CD4-positive, alpha-beta T cell treated with Interleukin-17A for 4 hours (primary cell): Measurements from ENCODE around the gene FGFR3.

Experiments
- DNase-seq: peaks from one replicate; pipeline ENCODE4 v3.0.0-alpha.2; 2020; ENCODE audit warnings: mixed read lengths

The FGFR3 gene

DNA sequence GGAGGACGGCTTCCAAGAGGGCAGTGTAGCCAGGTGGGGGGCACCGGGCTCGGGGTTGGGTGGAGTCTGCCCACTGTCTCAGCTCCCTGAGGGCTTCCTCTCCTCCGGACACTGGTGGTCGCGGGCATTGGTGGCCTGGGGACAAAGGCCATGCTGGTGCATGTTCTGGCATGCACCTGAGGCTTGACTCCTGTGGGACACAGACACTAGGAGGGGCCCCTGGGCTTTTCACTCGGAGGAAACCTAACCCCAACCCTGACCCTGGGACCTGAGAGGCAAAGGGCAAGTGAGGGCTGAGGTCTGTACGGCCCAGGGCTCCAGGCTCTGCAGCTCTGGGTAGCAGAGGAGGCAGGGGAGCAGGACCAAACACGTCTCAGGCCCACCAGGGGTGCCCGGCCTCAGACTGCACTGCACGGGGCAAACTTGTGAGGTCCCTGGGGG lies 22.3 kb upstream of the FGFR3 start:
- DNase-seq = no peak

DNA sequence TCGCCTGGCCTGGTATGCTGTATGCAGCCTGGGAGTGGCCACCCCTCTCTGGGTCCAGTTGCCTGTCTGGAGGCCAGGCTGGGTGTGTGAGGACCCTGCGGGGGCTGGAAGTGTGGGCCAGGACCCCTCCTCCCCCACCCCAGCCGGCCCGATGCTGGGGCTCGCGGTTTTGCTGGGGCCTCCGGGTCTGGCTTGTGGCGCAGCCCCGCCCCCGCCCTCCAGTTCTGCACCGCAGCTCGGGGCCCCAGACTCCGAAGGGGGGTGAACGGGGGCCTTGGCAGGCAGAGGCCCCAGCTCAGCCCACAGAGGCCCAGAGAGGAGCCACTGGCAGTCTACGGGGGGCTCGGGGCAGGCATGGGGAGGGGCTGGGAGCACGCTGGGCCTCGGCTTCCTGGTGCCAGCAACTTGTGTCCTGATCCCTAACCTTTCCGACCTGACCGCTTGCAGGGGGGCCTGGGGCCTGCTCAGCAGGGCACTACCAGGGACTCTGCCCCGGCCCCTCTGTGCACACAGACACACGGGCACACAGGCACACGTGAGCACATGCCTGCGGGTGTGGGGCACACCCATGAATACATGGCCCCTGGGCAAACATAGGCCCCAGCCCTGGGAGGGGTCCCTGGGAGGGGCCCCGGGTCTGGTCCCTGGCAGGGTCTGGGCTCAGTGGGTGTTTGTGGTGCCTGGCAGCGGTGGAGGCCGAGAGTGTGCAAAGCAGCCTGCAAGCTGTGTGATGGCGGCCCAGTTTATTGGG lies 21.4 kb upstream of the FGFR3 start:
- DNase-seq = no peak

DNA sequence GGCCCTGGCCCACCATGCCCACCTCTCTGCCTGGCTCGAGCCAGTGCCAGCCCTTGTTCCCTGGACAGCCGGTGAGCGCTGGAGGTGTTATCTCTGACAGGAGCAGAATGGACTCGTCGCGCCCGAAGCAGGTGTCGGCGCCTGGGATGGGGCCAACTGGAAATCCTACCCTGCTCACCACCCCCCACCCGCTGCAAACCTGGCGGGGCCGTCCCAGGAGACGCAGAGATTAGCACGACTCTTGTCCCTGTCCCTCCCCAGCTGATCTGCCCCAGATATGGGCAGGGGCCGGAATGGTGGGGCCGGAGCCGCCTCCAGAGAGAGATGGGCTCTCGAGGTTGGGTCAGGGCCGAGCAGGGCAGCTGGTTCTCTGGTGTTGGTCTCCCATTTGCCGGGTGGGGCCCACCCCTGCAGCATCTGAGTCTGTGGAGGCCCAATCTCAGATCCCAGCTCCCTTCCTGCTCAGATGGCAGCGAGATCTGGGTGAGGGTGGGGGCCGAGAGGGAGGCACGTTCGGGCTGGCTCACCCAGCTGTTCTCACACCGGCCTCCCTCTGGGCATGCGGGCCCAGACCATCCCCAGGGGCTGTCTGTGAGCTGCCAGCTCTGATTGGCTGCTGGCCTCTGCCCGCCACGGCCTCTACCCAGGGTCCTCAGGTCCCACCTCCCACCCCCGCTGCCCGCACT lies 20.1 kb upstream of the FGFR3 start:
- no peak for DNase-seq

DNA sequence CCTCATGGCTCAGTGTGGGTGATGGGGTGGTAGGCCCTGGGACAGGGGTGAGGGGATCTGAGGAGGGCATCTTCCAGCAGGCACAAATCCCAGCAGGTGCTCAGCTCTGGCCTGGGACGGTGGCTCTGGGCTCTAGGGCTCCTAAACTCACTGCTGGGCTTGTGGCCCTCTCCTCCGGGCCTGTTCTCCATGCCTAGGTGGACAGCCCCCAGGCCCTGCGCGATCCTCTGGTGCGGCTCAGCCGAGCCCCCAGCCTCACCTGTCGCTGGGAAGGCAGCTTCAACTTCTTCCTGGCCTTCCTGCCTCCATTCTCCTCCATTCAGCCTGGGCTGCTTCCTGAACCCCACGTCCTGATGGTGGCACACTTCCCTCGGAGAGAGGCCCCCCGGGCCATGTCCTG lies 19.3 kb upstream of the FGFR3 start:
- DNase-seq = no peak

DNA sequence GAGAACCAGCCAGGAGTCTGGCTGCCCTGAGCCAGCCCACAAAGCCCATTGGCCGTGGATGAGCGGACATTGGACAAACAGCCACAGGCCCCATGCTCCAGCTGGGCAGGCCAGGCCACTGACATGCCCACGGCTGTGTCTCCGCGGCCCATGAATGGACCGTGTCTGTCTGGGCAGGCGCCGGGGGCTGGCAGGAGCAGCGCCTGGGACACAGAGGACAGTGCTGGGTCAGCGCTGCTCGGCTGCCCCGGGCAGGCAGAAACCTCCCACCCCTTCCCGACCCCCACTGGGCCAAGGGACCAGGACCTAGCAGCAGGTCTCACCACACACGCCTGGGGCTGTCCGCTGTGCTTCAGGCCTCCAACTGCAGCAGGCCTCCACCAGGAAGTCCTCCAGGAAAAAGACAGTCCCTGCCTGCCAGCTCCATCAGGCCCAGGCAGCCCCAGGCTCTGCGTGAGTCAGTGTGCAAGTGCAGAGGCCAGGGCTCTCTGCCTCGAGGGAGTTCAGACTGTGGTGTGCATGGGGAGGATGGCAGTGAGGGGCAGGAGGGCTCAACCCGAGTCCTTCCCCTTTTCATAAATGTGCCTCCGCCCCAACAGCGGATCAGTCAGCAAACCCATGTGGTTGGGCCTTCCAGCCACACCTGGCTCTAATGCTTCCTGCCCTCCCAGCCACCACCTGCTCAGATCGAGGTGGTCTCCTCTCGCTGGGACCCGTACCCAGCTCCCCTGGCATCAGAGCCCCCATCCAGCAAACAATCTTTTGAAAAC lies 17.2 kb upstream of the FGFR3 start:
- DNase-seq = no peak

DNA sequence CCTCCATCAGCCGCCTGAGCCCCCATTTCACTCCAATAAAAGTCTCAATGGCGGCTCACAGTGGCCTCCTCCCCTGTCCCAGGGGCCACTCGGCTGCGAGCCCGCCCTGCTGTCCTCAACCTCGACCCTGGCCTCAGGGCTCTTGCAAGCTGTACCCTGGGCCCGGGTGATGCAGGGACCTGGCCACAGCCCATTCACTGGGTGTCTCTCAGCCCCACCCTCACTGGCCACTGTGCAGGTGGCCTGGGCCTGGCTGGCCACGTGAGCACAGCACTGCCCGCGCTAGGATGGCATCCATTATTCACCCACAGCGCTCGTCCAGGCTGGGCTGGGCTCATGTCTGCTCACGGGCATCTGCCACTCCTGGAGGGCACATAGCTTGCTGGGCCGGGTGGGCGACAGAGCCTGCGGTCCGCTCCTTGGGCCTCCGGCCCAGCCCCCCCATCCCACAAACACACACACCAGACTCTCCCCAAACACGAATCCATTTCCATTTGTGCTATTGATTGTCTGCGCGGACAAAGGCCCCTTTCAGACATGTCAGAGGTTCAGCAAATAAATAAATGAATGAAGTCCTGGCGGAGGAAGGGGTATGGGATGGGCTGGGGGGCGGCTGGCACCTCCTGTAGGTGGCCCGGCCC lies 16.5 kb upstream of the FGFR3 start:
- DNase-seq = no peak

DNA sequence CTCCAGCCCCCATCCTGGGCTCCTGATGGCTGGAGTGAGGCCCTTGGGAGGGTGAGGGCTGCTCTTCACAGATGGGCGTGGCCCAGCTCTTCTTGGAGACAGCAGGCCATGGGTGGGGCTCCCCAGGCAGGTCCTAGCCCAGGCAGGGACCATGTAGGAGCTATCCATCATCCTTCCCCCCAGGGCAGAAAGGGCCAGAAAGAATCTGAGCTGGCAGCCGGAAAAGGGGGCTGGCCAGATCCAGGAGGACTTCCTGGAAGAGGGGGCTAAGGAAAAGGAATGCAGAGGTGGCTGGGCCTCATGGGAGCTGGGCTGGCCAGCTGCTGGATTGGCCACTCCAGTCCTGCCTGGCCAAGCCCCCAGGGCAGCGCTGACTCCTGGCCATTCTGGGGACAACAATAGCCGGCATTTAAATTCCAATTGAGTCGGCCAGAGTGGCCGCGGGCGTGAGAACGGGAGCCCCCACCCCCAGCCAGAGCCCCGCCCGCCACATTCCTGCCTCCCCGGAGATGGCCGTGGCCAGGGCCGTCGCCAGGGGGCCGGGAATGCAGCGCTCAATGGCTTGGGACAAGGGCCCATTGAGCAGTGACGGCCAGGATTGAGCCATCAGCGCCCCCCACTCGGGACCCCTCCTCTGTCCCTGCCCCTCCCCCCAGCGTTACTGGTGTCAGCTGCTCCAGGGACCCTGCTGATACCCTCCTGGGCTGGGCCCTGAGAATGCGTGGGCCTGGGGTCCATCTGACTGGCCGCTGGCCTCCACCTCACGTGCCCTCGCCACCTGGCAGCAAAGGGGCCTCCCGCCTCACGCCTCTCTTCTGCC lies 15.1 kb upstream of the FGFR3 start:
- DNase-seq = no peak

DNA sequence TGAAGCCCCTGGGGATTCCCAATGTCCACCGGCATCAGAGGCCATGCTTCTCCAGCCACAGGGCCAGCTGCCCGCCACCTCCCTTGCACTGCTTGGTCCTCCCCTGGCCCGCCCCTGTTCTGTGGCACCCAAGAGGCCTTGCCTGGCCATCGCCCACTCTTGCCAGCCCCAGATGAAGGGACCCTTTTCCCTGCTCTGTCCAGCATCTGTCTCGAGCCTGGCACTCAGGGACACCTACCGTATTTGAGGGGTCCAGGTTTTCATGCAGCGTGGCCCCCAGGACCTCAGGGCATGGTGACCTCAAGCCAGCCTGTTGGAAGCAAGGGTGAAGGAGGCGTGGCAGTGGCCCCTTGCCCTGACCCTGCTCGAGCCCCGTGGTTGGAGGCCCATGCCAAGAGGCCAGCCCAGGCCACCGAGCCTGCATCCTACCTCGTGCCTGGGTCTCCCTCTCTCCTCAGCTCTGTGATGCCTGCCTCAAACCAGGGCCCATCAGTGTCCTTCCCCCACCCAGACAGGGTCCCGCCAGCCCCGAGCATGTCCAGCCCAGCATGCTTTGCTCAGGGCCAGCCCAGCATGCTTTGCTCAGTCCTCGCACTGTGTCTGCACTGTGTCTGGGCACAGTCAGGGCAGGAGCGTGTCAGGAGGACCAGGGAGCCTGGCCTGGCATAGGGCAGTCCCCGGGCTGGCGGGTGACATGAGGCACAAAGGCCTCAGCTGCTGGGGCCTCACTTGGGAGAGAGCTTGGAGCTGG lies 14.3 kb upstream of the FGFR3 start:
- DNase-seq = no peak

DNA sequence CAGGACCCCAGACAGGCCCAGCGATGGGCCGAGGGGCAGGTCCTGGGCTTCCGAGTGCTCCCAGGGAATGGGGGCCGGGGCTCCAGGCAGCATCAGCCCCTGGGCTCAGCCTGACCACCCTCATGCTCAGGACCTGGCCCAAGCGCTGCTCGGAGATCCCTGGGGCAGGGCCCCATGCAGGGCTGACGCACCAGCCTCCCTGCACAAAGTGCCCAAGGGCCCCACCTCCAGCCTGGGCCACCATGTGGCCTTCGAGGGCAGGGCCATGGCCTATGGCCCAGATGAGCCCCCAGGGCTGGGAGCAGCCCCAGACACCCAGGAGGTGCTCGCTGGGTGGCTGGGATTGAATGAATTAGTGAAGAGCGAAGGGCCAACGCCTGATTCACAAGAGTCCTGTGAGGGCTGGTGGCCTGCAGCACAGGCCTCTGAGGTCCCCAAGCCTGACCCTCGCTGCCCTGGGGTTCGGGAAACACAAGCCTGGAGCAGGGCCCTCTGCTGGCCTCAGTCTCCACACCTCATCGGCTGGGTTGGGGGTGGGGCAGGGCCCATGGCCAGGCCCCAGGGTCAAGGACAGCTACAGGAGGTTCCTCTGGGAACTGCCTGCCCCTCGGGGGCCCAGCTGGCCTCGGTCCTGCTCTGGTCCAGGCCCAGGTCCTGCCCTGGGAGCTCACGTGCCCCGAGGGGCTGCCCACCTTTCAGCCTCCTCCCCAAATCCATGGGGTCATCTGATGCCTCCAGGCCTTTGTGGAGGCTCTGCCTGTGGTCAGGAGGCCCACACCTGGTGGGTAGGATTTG lies 13.3 kb upstream of the FGFR3 start:
- no peak for DNase-seq

DNA sequence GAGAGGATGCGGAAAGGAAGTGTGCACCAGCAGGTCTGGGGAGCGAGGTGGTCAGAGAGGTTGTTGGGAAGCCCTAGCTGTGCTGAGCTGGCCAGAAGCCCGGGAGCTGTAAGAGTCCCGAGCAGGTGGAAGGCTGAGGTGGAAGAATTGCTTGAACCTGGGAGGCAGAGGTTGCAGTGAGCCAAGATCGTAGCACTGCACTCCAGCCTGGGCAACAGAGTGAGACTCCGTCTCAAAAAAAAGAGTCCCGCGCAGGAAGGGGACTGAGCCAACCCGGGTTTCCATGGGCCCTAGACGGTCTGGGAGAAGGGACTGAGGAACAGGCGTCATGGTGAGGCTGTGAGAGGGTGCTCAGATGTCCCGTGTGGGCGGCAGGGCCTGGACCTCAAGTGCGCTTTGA lies 12.7 kb upstream of the FGFR3 start:
- DNase-seq = no peak

DNA sequence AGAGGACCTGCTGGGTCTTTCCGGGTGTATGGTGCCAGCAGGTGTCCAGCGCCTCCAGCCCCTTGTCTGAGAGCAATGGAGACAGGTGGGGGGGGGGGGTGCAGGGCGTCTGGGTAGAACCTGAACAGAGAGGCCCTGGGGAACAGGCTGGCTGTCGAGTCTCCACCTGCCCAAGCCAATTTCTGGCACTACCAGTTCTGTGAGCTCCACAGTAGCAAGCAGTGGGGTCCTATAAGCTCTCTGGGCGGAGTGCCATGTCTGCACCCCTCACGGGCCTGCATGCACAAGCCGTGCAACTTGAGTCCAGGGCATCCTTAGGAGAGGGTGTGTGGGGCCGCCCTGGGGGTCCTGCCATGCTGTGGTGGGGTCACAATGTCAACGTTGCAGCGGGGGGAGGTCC lies 10.1 kb upstream of the FGFR3 start:
- DNase-seq = no peak

DNA sequence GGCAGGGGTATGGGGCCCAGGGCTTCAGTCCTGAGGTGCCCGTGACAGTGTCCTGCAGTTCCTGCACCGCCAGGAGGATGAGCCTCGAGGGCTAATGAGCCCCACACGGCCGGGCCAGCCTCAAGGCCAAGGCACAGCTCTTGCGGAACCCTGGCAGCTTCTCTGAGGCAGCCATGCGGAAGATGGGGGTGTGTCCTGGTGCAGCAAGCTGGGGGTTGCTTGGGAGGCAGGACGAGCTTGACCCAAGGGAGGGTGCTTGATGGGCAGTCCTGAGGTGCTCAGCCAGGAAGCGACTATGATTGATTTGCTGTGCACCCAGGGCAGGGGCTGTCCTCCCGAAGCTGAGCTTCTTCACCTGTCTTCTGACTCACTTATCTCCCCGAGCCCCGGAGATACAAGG lies 9.1 kb upstream of the FGFR3 start:
- DNase-seq = no peak

DNA sequence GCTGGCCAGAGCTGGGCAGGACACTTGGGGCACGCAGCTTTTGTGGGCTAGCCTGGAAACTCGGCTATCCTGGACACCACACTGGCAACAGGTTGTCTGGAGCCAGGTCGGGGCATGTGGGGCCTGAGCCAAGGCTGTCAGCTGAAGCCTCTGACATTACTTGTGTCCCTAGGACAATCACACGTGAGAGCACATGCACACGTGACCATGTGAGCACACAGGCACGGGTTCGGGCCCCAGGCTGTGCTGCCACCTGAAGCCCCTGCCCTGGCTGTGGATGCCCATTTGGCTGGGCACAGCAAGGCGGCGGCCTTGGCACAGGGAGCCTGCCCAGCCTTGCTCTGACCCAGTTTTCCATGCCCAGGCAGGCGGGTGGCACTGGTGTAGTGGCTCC lies 8.7 kb upstream of the FGFR3 start:
- no peak for DNase-seq

DNA sequence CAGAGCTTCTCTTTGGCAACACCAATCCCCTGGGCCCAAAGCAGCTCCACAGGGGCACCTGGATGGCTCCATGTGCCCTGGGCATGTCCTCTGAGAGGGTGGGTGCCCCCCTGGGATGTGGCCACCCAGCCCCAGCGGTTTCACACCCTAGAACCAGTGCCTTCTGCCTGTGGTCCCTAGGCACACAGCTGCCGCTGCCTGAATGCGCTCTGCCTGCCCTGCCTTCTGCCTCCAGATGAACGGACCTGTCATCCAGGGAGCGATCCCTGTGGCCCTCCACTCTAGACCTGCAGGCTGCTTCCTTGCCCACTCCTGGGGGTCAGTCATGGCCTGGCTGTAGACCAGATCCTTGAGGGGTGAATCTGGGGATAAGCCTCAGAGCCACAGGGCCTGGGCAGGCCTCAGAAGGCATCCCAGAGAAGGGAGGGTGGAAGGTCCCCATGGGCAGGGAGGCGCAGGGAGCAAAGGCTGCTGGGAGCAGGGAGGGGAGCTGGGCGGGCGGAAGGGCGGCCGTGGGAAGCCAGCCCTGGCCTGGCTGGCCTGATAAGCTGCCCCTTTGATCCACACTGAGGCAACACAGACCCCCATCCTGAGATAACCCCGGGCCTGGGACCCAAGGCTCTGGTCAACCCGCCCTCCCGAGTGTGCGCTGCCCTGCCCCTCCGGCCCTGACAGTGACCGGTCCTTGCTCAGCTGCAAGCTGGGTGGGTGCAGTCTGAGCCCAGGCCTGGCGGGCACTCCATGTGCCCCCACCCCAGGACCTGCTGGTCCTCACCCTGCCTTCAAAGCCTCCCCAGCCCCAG lies 8.1 kb upstream of the FGFR3 start:
- DNase-seq = no peak

DNA sequence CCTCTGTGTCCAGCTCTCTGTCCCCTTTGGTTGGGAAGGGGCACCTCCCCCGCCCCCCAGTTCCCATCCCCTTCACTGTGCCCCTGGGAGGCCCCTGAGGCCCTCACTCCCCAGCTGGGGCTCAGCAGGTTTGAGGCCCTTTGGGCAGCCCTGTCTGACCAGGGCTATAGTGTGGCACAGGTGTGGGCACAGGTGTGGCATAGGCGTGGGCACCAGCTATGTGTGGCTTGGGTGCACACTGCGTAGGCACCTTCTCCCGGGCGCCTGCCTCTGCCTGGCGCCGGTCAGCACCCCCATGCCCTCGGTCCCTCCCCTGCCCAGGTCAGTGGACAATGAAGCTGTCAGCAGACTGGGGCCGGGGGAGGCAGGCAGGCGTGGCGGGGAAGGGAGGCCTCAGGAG lies 7.5 kb upstream of the FGFR3 start:
- no peak for DNase-seq

DNA sequence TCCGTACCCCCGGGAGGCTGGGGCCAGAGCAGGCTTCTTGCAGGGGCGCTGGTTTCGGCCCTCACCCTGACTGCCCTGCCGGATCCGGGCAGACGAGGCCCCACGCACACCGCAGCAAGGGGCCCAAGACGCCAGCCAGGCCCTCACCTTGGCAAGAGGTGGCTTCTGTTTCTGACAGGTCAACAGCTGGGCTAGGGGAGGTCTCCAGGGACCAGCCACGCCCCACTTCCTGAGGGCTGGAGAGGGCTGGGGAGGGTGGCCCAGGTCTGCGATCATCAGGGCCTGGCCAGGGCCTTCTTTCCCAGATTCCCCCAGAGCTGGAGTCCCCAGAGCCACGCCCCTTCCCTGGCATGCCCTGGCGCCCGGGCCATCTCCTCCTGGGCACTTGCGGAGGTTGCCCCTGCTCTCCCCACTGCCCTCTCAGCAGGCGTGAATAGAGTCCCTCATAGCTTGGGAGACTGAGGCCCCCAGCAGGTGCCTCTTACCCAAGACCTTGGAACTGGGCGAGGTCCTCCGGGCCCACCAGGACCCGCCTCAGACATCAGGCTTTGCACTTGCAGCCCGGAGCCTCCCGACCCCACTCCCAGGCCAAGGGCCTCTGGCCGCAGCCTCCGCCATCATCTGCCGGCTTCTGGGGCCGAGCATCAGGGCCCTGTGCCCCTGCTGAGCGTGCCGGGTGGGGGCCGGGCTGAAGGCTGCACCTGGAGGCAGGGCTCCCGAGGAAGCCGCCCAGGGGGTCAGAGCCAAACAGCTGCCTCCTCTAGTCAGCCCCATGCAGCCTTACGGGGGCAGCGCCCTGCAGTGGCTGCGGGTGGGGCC lies 6.3 kb upstream of the FGFR3 start:
- no peak for DNase-seq

DNA sequence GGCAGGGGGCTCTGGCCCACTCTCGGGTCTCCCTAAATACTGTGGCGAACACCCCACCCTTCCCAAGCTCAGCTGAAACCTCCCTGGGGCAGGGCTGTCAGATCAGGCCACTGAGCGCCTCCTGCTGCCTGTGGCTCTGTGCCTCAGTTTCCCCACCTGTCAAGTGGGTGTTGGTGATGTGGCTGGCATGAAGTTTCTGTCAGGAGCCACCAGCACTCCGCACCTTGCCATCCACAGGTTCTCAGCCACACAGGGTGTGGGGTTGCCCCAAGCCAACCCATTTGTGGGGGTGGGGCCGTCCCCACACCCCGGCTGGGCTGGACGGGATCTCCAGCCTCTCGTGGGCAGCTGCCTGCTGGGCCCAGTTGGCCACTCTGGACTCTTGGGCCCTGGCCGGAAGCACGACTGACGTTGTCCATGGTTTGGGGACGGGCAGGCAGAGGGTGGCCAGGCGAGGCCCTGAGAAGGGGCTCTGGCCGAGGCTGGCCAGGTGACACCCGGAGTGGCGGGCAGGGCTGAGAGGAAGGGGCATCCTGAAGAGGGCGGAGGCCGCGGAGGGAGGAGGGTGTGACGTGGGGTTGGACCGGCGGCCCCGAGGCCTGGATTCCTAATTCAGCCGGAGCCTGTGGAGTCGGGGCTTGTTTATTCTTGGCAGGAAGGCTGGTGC lies 5.5 kb upstream of the FGFR3 start:
- no peak for DNase-seq

DNA sequence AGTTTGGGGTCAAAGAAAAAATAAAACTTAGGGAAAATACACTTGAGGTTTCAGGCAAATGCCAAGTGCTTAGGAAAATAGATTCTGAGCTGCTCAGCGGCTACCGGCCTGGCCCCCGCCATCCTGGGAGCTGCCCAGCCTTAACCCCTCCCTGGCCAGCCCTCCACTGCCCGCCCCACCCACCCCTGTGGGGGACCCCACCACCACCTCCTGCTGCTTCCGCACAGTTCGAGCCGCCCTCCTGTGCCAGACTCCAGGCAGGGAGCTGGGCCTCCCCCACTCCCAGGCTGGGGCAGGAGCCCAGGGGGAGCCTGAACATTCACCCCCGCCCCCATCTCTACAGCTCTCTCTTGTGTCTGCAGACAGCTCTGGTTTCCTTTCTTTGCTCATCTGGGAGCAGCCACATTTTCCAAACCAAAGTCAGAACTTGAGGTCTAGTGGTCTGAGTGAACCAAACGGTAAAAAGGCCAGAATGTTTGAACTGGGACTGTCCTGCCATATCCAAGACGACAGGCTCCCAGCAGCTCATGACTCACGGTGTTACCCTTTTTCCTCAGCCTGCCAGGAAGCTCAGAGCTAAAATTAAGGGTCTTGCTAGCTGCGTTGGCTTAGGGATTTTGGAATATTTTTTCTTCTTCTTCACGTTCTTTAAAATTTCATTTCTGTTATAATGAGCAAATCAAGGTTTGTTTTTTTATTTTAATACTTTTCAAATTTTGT lies 4.7 kb upstream of the FGFR3 start:
- DNase-seq = no peak
